Natural killer cell treated with Interleukin-12 subunit alpha and Interleukin-12 subunit beta and Interleukin-15 and Interleukin-18, amount 100 ng/mL, for 72 hours (primary cell): ENCODE measurements around the gene KRTAP3-1. TPM values are rescaled to one million over a fixed set of nuclear protein-coding genes. Genes with fewer than 3 reads are reported as not detected.

ENCODE experiments used
- ATAC-seq, 2 donors: fragments of 150-1000 bp; cut with Tn5 transposase in 1 of 2; sonication (Bioruptor Pico), chemical (Tn5 transposase) in 1 of 2; 2 replicates each; pipeline ENCODE4 v1.10.0; 2021
- DNase-seq: peaks from one replicate; pipeline ENCODE4 v3.0.0; 2022; ENCODE audit warnings: low spot score
- H3K27ac Mint-ChIP-seq, 2 donors: 1 replicate in 1 of 2; 2 replicates in 1 of 2; pipeline ENCODE4 v1.8.0; 2022; ENCODE audit warnings: mixed read lengths in 2 of 2, mild to moderate bottlenecking in 1 of 2, moderate library complexity in 1 of 2
- H3K27me3 Mint-ChIP-seq, 2 donors: 1 replicate in 1 of 2; 2 replicates in 1 of 2; pipeline ENCODE4 v1.8.0; 2022; ENCODE audit warnings: mixed read lengths in 2 of 2
- H3K36me3 Mint-ChIP-seq: one replicate; pipeline ENCODE4 v1.8.0; 2022; ENCODE audit warnings: mixed read lengths
- H3K4me1 Mint-ChIP-seq, 2 donors: 1 replicate in 1 of 2; 2 replicates in 1 of 2; pipeline ENCODE4 v1.8.0; 2022; ENCODE audit warnings: low read depth in 2 of 2, mixed read lengths in 2 of 2, mild to moderate bottlenecking in 1 of 2
- H3K4me3 Mint-ChIP-seq: one replicate; pipeline ENCODE4 v1.8.0; 2022; ENCODE audit warnings: mixed read lengths
- H3K9me3 Mint-ChIP-seq: 2 replicates; pipeline ENCODE4 v1.8.0; 2022; ENCODE audit warnings: mixed read lengths
- total RNA-seq, 2 donors: library from RNA; stranded (reverse); gene quantifications; one replicate each; pipeline ENCODE4 v1.2.3, GENCODE V29; 2022

Gene KRTAP3-1
- total RNA-seq, 2 donors from 2014 or later = not detected

DNA sequence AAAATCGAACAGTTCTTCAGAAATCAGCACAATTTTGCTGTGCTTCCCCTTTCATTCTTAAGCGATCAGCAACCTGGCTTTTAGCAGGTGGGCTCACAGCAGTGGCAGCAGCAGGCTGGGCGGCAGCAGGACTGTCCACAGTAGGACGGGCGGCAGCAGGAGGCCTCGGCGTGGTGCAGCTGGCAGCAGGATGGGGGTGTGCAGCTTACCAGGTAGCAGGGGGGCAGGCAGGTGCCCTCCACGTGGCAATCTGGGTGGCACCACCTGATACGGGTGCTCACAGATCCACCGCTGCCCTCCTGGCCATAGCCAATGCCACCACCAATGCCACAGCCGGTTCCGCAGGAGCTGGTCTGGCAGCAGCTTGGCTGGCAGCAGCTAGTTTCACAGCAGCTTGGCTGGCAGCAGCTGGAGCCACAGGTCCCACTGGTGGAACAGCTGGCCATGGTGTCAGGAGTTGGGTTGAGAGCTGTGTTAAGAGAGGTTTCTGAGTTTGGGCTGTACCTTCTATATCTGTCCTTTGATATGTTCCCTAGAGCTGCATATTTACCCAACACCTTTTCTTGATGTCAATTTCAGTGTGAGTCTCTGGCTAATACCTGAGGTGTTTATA, 20.8 kb upstream of the KRTAP3-1 start, which contains the start of gene KRTAP1-4:
TSS of gene KRTAP1-4 (minus strand) at position 563 of the 613 bp plus-strand sequence. CDS start at position 446, 117 bp downstream.
- peaks cover 23 to 61% of the 10 kb centered on the region in 2 donors for H3K27me3 Mint-ChIP-seq
- no peak for ATAC-seq
- H3K36me3 Mint-ChIP-seq = no peaks in the 10 kb centered on the region
- H3K27ac Mint-ChIP-seq = no peak within 1 kb of the TSS
- no peak for DNase-seq
- no peak within 1 kb of the TSS for H3K4me3 Mint-ChIP-seq
- H3K4me1 Mint-ChIP-seq = no peaks in the 10 kb centered on the region
- H3K9me3 Mint-ChIP-seq = no peaks in the 10 kb centered on the region

DNA sequence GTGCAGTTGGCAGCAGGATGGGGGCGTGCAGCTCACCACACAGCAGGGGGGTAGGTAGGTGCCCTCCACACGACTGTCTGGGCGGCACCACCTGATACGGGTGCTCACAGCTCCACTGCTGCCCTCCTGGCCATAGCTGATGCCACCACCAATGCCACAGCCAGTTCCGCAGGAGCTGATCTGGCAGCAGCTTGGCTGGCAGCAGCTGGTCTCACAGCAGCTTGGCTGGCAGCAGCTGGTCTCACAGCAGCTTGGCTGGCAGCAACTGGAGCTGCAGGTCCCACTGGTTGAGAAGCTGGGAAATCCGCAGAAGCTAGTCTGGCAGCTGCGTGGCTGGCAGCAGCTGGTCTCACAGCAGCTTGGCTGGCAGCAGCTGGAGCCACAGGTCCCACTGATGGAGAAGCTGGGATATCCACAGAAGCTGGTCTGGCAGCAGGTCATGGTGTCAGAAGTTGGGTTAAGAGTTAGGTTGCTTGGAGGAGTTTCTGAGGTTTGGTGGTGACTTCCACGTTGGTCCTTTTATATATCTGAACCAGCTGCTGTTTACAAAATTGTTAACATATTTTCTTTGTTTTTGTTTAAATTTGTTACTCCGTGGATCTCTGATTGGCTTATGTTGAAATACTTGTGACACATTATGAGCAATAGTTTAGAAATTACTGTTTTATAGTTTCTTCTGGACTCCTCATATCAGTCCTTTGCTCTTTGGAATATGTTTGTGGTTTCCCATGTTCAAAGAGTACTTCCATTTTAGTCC, 18.0 kb upstream of the KRTAP3-1 start, which contains the start of gene KRTAP1-5:
TSS of gene KRTAP1-5 (minus strand) at position 494 of the 757 bp plus-strand sequence. CDS start at position 441, 53 bp downstream.
- no peak within 1 kb of the TSS for H3K4me3 Mint-ChIP-seq
- DNase-seq = no peak
- H3K27me3 Mint-ChIP-seq = peaks cover 21 to 57% of the 10 kb centered on the region in 2 donors
- H3K36me3 Mint-ChIP-seq = no peaks in the 10 kb centered on the region
- H3K4me1 Mint-ChIP-seq = no peaks in the 10 kb centered on the region
- H3K9me3 Mint-ChIP-seq = no peaks in the 10 kb centered on the region
- ATAC-seq = no peak
- H3K27ac Mint-ChIP-seq = no peak within 1 kb of the TSS

DNA sequence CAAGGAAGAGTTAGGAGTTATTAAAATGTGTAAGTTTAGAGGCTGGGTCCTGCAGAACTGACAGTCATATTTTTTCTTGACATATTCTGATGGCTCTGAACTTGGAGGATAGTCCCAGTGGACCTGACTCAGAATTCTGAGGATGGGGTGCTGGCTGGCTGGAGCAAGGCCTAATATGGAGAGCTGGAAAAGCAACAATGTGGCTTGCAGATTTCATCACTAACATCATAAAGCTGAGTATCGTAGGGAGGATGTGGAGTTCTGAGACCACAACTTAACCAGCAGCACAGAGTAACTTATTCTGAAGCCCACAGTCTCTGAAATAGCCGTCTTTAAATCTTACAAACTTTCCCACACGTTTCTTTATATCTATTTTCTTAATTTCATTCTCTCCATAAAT, 15.8 kb upstream of the KRTAP3-1 start:
- H3K4me1 Mint-ChIP-seq = no peaks in the 10 kb centered on the region
- no peak for DNase-seq
- H3K9me3 Mint-ChIP-seq = no peaks in the 10 kb centered on the region
- H3K4me3 Mint-ChIP-seq = no peak overlapping the region
- no peaks in the 10 kb centered on the region for H3K36me3 Mint-ChIP-seq
- no peak for ATAC-seq
- peaks cover 17 to 44% of the 10 kb centered on the region in 2 donors for H3K27me3 Mint-ChIP-seq
- H3K27ac Mint-ChIP-seq = no peak overlapping the region

DNA sequence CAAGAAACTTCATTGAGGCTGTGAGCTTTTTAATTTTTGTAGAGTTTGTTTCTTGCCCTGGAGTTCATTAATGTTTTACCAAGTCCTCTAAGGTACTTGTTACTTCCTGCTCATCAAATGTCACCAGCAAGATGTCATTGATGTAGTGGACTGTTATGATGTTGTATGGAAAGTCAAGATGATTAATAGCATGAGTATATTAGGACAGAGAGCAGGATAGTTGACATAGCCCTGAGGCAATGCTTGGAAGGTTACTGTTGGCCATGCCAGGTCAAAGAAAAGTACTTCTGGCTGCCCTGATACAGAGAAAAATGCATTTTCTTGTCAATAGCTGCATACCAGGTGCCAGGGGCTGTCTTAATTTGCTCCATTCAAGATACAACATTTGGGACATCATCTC, 11.4 kb upstream of the KRTAP3-1 start:
- Mint-ChIP-seq H3K27me3 (peaks cover 16 to 26% of the 10 kb centered on the region in 2 donors), H3K27ac (no peak overlapping the region), H3K36me3 (no peaks in the 10 kb centered on the region), H3K4me3 (no peak overlapping the region), H3K4me1 (no peaks in the 10 kb centered on the region), H3K9me3 (no peaks in the 10 kb centered on the region)
- no peak for ATAC-seq
- DNase-seq = no peak

DNA sequence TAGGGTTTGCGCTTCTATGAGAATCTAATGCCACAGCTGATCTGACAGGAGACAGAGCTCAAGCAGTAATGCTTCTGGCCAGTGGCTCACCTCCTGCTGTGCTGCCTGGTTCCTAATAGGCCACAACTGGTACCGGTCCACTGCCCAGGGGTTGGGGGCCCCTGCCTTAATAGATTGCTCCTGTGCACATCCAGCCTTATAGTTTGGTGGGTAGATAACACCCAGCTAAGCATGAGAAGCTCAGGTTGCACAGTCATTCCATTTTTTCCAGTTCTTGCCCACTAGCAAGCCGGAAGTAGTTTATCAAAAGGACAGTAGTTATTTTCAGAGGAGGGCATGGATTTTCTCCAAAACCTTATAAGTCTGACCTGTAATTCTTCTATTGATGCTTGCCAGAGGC, 10.5 kb upstream of the KRTAP3-1 start:
- no peaks in the 10 kb centered on the region for H3K4me1 Mint-ChIP-seq
- ATAC-seq = no peak
- H3K4me3 Mint-ChIP-seq = no peak overlapping the region
- no peaks in the 10 kb centered on the region for H3K9me3 Mint-ChIP-seq
- H3K27ac Mint-ChIP-seq = no peak overlapping the region
- no peak for DNase-seq
- peaks cover 16 to 29% of the 10 kb centered on the region in 2 donors for H3K27me3 Mint-ChIP-seq
- no peaks in the 10 kb centered on the region for H3K36me3 Mint-ChIP-seq

DNA sequence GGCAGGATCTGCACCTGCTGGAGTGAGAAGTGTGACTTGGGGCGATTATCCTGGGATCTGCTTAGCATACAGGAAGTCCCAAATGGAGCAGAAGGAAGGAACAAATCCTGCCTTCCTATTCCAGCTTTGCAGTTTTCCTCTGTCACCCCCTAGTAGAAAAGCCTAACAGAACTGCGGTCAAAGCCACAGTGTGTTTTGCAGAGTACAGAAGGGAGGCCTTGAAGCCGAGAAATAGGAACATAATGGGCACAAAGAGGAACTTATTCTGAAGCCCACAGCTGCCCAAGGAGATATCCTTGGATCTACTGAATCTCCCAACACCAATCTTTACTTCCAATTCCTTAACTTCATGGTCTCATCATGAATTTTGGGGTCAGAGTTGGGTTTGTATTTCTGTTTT, 9.6 kb upstream of the KRTAP3-1 start:
- ATAC-seq = no peak
- no peak overlapping the region for H3K27ac Mint-ChIP-seq
- H3K4me1 Mint-ChIP-seq = no peaks in the 10 kb centered on the region
- DNase-seq = no peak
- H3K4me3 Mint-ChIP-seq = no peak overlapping the region
- H3K9me3 Mint-ChIP-seq = no peaks in the 10 kb centered on the region
- no peaks in the 10 kb centered on the region for H3K36me3 Mint-ChIP-seq
- peaks cover 16 to 29% of the 10 kb centered on the region in 2 donors for H3K27me3 Mint-ChIP-seq

DNA sequence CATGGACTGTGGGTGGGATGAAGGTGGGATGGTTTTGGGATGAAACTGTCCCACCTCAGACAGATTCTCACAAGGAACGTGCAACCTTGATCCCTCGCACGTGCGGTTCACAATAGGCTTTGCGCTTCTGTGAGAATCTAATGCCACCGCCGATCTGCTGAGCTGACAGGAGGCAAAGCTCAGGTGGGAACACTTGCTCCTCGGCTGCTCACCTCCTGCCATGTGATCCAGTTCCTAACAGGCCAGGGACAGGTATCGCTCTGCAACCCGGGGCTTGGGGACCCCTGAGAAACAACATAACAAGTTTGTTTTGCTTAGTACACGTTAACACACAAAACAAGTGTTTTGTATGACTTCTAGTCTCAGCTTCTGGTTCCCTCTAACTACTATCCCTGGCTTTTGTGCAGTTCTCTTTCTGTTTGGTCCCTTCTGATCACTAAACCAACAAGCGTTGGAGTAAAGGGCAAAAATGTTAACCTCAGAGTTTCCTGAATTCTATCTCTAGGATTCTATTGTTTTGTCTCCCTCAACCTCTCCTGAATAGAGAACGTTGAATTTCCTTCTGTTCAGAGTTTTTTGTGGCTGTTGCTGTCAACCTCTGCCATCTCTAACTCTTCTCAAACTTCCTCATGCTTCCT, 7.8 kb upstream of the KRTAP3-1 start:
- DNase-seq = no peak
- Mint-ChIP-seq H3K27ac (no peak overlapping the region), H3K27me3 (peaks cover 17 to 35% of the 10 kb centered on the region in 2 donors), H3K4me3 (no peak overlapping the region), H3K36me3 (no peaks in the 10 kb centered on the region), H3K9me3 (no peaks in the 10 kb centered on the region), H3K4me1 (no peaks in the 10 kb centered on the region)
- ATAC-seq = no peak

DNA sequence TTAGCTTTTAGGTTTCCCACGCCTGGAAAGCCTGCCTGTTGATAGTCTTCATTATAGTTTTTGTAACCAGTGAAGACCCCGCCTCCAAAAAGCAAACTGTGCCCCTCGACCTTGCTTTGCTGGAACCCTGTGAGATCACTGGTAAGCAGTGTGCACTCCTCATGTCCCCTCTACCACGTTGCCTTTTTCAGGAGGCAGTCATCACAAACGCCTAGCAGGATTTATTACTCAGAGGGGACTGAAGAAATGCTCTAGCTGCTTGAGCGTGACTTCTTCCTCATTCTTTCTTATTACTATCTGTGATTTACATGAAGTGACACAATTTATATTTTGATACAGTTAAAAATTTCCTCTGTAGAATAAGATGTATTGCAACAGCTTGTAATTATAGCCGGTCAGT, 6.5 kb upstream of the KRTAP3-1 start:
- no peak overlapping the region for H3K4me3 Mint-ChIP-seq
- no peaks in the 10 kb centered on the region for H3K9me3 Mint-ChIP-seq
- H3K4me1 Mint-ChIP-seq = no peaks in the 10 kb centered on the region
- peaks cover 23 to 46% of the 10 kb centered on the region in 2 donors for H3K27me3 Mint-ChIP-seq
- no peak for DNase-seq
- no peaks in the 10 kb centered on the region for H3K36me3 Mint-ChIP-seq
- ATAC-seq = no peak
- H3K27ac Mint-ChIP-seq = no peak overlapping the region

DNA sequence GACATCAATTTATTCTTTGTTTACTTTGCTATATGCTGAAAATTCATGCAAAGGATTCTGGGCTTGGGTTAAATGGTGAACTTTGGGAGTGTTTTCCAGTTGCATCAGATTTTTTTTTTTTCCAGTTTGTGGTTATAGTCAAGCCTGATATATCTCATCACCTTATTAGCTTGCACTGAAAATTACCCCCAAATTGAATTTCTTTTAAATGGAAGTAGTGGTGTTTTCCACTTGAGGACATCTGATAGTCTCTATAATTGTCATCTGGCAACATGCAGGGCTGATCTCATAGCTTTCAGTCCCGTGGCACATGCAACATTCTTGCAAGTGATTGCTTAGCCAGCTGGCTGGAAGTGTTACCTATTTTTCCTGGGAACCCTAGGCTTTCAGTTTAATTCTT, 4.7 kb upstream of the KRTAP3-1 start:
- H3K9me3 Mint-ChIP-seq = no peaks in the 10 kb centered on the region
- ATAC-seq (no peak), DNase-seq (no peak)
- no peak overlapping the region for H3K27ac Mint-ChIP-seq
- H3K36me3 Mint-ChIP-seq = no peaks in the 10 kb centered on the region
- no peaks in the 10 kb centered on the region for H3K4me1 Mint-ChIP-seq
- H3K4me3 Mint-ChIP-seq = no peak overlapping the region
- peaks cover 23 to 47% of the 10 kb centered on the region in 2 donors for H3K27me3 Mint-ChIP-seq

DNA sequence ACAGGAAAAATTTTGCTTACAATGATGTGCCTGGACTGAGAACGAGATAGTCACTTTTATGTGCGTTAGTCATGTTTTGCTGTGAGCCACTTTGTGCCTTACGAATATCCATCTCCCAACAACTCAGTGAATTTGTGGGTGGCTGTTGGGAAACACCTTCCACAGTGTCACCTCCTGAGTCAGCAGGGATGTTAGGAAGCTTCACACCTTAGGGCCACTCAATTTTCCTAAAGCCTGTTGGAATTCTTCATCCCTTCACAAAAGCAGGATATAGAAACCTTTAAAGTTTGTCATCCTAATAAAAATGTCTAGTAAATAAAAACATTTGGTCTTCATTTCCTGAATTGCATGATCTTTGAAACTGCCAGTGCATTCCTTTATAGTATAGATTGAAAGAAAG, 4.3 kb upstream of the KRTAP3-1 start:
- no peak for ATAC-seq
- no peak overlapping the region for H3K27ac Mint-ChIP-seq
- H3K4me1 Mint-ChIP-seq = no peaks in the 10 kb centered on the region
- H3K9me3 Mint-ChIP-seq = no peaks in the 10 kb centered on the region
- no peaks in the 10 kb centered on the region for H3K36me3 Mint-ChIP-seq
- no peak overlapping the region for H3K4me3 Mint-ChIP-seq
- DNase-seq = no peak
- peaks cover 25 to 51% of the 10 kb centered on the region in 2 donors for H3K27me3 Mint-ChIP-seq

DNA sequence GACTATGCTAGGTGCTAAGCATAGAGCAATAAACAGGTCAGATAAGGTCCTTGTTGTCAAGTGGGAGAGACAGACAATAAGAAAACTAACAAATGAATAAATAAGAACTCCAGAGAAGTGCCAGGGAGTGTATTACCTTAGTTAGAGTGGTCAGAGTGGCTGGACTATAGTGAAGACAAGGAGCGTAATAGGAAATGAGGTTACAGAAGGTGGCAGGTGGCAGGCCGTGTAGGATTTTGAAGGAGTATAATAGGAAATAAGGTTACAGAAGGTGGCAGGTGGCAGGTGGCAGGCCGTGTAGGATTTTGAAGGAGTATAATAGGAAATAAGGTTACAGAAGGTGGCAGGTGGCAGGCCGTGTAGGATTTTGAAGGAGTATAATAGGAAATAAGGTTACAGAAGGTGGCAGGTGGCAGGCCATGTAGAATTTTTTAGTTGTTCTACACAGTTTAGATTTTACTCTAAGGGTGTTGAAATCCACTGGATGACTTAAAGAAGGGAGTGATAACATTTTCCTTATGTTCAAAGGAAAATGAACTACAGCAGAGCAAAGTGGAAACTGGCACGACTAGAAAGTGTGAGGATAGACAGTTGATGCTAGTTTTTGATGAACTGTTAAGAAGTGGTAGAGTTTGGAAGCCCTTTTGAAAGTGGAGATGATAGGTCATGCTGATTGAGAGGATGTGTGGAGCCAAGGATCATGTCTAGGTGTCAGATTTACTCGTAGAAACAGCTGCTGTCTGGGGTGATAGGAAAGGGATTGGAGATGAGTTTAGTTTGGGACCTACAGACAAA, 3.6 kb upstream of the KRTAP3-1 start:
- DNase-seq = no peak
- Mint-ChIP-seq H3K27ac (no peak overlapping the region), H3K4me3 (no peak overlapping the region), H3K27me3 (peaks cover 25 to 53% of the 10 kb centered on the region in 2 donors), H3K9me3 (no peaks in the 10 kb centered on the region), H3K36me3 (no peaks in the 10 kb centered on the region), H3K4me1 (no peaks in the 10 kb centered on the region)
- ATAC-seq = no peak

DNA sequence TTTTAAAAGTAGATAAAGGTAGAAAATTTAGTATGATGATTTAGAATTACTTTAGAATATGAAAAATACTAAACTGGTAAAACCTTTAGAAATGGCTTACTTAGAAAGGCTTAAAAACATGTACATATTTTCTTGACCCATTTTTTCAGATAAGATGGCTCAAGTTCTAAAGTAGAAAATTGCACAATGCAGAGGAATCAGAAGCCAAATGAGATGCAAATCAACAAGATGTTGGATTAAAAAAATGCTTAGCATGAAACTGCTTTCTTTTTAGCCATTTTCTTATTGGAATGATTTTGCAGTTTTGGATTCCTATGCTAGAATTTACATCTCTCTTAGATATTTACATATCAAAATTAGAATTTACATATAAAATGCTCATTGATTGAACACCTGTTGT, 1.5 kb upstream of the KRTAP3-1 start:
- H3K4me1 Mint-ChIP-seq = no peaks in the 10 kb centered on the region
- no peak overlapping the region for H3K27ac Mint-ChIP-seq
- no peak overlapping the region for H3K4me3 Mint-ChIP-seq
- DNase-seq (no peak), ATAC-seq (no peak)
- H3K27me3 Mint-ChIP-seq = peaks cover 19 to 45% of the 10 kb centered on the region in 2 donors
- no peaks in the 10 kb centered on the region for H3K36me3 Mint-ChIP-seq
- H3K9me3 Mint-ChIP-seq = no peaks in the 10 kb centered on the region

DNA sequence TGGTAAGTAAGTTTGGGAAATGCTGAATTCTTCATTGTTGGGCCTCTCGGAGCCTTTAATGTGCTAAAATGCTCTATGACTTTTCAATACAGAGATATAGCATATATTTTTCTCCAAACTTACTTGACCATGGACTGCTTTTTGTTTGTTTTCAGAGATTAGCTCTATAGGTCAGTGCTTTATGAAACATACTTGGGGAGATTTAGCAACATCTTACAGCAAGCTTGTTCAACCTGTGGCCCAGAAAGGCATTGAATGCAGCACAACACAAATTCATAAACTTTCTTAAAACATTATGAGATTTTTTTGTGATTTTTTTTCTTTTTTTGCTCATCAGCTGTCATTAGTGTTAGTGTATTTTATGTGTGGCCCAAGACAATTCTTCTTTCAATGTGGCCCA, 1.0 kb upstream of the KRTAP3-1 start:
- Mint-ChIP-seq H3K9me3 (no peaks in the 10 kb centered on the region), H3K4me3 (no peak overlapping the region), H3K36me3 (no peaks in the 10 kb centered on the region)

More for the DNA sequence above, 1.0 kb upstream of the KRTAP3-1 start:
- DNase-seq (no peak), ATAC-seq (no peak)
- no peak overlapping the region for H3K27ac Mint-ChIP-seq
- H3K27me3 Mint-ChIP-seq = peaks cover 18 to 40% of the 10 kb centered on the region in 2 donors
- H3K4me1 Mint-ChIP-seq = no peaks in the 10 kb centered on the region
